Prostate gland (tissue), 2 donors: ENCODE results near the gene PALD1. TPM values are rescaled to one million over a fixed set of nuclear protein-coding genes. Genes with fewer than 3 reads are reported as not detected.

Experiments used
- DNase-seq: peaks from one replicate; pipeline ENCODE4 v3.0.0-alpha.2; 2019; ENCODE audit warnings: low spot score
- H3K27ac ChIP-seq, 2 donors: fragments of 200-600 bp; sonication (generic); 2 replicates each; pipeline ENCODE4 v1.5.1; 2017 to 2019
- H3K27me3 ChIP-seq: fragments of 200-600 bp; sonication (generic); replicated peaks from 2 replicates; pipeline ENCODE4 v1.5.1; 2019; ENCODE audit not compliant: insufficient read depth
- H3K36me3 ChIP-seq, 2 donors: fragments of 200-600 bp; sonication (generic); 1 replicate in 1 of 2; 2 replicates in 1 of 2; pipeline versions ENCODE4 v1.5.1 to v1.8.1; 2017 to 2019
- H3K4me1 ChIP-seq: fragments of 200-600 bp; sonication (generic); replicated peaks from 2 replicates; pipeline ENCODE4 v1.5.1; 2019
- H3K4me3 ChIP-seq, 2 donors: fragments of 200-600 bp; sonication (generic); 2 replicates each; pipeline ENCODE4 v1.5.1; 2017 to 2019
- H3K9me3 ChIP-seq: fragments of 200-600 bp; sonication (generic); 2 replicates; pipeline ENCODE4 v1.5.1; 2017
- POLR2A ChIP-seq: fragments of 450-650 bp; IDR thresholded peaks from one replicate; pipeline ENCODE4 v1.6.1; 2016; ENCODE audit warnings: antibody characterized with exemption, mild to moderate bottlenecking
- POLR2AphosphoS5 ChIP-seq: sonication (generic); formaldehyde crosslinking; IDR thresholded peaks from one replicate; pipeline ENCODE4 v1.6.1; 2017; ENCODE audit warnings: antibody characterized with exemption
- WGBS: methylation state at CpG from one replicate; pipeline ENCODE4 v1.1.5; 2018; 5-methylcytosine and 5-hydroxymethylcytosine counted together
- intact Hi-C: fragments of 100-400 bp; cut with DNase I; formaldehyde crosslinking; loops from one replicate; pipeline ENCODE4 v1.14.2; 2022
- total RNA-seq, 2 donors: library from RNA; depleted of rRNA; stranded (reverse); fragments of >200 nt; gene quantifications; one replicate each; pipeline ENCODE4 v1.1.0, GENCODE V29; 2016
- TF ChIP-seq, protein P1 (sequence below), 4 experiments: fragments of 200-600 bp in 2 of 4; fragments of 450-650 bp in 2 of 4; sonication (generic) in 2 of 4; IDR thresholded peaks; 1 replicate in 3 of 4; 2 replicates in 1 of 4; pipeline ENCODE4 v1.5.1; 2016 to 2019; ENCODE audit warnings: antibody characterized with exemption in 4 of 4, mild to moderate bottlenecking in 2 of 4, moderate library complexity in 2 of 4

Gene PALD1
- total RNA-seq, 2 donors from 2014 or later: 6.6 to 12.4 TPM

DNA sequence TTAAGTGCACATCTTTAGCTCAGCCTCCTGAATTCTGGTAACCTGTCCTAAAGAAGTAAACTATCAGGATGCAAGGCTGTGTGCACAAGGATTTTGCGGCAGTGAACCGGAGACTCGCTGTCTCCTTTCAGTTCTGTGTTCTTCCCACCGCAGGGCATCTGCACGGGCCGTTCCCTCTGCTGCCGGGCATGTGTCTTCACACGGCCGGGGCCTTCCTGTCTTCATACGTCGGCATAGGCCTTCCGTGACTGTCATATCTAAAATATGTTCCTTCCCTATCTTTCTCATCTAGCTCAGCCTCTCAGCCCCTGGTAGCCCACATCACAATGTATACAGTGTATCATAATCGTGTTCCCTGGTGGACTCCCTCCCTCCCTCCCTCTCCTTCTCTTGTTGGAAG lies 16.4 kb downstream of the PALD1 start:
- DNase-seq: no peak
- Histone ChIP-seq H3K4me3 (no peak overlapping the region), H3K9me3 (no peaks in the 10 kb centered on the region), H3K4me1 (no peaks in the 10 kb centered on the region), H3K27ac (no peak overlapping the region), H3K27me3 (no peaks in the 10 kb centered on the region), H3K36me3 (no peaks in the 10 kb centered on the region)
- TF ChIP-seq, protein P1, sequence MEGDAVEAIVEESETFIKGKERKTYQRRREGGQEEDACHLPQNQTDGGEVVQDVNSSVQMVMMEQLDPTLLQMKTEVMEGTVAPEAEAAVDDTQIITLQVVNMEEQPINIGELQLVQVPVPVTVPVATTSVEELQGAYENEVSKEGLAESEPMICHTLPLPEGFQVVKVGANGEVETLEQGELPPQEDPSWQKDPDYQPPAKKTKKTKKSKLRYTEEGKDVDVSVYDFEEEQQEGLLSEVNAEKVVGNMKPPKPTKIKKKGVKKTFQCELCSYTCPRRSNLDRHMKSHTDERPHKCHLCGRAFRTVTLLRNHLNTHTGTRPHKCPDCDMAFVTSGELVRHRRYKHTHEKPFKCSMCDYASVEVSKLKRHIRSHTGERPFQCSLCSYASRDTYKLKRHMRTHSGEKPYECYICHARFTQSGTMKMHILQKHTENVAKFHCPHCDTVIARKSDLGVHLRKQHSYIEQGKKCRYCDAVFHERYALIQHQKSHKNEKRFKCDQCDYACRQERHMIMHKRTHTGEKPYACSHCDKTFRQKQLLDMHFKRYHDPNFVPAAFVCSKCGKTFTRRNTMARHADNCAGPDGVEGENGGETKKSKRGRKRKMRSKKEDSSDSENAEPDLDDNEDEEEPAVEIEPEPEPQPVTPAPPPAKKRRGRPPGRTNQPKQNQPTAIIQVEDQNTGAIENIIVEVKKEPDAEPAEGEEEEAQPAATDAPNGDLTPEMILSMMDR (IDR thresholded peaks at IDR 0.05): no peak
- TF ChIP-seq POLR2AphosphoS5 (no peak), POLR2A (no peak)
- 49% methylated on average over 13 of the region's 13 CpGs for WGBS
- intact Hi-C loops: no loop called here

DNA sequence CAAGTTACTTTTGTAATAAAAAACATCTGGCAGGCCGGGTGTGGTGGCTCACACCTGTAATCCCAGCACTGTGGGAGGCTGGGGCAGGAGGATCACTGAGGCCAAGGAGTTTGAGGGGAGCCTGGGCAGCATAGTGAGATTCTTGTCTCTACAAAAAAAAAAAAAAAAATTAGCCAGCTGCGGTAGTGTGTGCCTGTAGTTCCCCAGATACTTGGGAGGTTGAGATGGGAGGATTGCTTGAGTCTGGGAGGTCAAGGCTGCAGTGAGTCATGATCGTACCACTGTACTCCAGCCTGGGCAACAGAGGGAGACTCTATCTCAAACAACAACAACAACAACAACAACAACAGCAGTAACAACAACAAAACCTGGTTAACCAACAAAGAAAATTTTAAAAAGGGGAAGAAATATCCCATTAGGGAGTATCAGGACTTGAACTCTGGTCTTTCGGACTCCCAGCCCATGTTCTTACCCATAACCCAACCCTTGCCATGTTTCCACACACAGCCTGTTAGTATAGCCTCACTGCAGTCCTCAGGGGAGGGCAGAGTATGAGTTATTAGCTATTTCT lies 17.2 kb downstream of the PALD1 start:
- H3K4me1 ChIP-seq: no peaks in the 10 kb centered on the region
- no peak overlapping the region for H3K4me3 ChIP-seq
- intact Hi-C loops: no loop called here
- H3K9me3 ChIP-seq: no peaks in the 10 kb centered on the region
- no peak for DNase-seq
- no peaks in the 10 kb centered on the region for H3K36me3 ChIP-seq
- TF ChIP-seq, protein P1 (IDR thresholded peaks at IDR 0.05): no peak
- no peaks in the 10 kb centered on the region for H3K27me3 ChIP-seq
- 99% methylated on average over 4 of the region's 4 CpGs for WGBS
- no peak overlapping the region for H3K27ac ChIP-seq

DNA sequence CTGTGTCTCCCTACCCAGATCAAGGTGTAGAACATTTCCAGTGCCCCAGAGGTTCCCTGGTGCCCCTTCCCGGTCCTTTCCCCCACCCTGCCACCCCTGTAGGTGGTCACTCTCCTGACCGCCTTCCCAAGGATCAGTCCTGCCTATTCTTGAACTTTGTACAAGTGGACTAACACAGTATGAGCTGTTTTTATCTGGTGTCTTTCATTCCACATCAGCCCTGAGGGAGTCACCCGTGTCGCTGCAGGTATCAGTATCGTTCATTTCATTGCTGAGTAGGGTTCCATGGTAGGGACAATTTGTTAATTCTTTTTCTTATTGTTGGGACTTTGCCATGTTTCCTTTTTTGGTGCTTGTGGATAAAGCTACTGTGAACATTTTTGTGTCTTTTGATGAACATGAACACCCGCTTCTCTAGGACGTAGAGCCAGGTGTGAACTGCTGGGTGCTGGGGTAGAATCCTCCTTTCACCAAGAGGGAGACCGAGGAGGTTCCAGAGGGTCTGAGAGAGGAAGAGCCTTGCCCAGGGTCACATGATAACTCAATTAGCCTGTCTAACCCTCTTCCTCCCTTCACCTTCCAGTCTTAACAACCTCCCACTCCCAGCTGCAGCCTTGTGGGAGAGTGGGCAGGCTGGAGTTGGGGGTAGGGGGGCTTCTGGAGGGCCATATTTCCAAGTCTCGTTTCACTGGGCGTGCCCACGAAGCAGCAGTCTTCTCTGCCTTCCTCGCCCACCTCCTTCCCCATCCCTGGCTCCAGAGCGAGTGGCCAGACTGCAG lies 18.0 kb downstream of the PALD1 start:
- no peaks in the 10 kb centered on the region for H3K4me1 ChIP-seq
- H3K27ac ChIP-seq: no peak overlapping the region
- TF ChIP-seq POLR2A (no peak), POLR2AphosphoS5 (no peak)
- TF ChIP-seq, protein P1 (IDR thresholded peaks at IDR 0.05): no peak
- intact Hi-C loops: no loop called here
- H3K4me3 ChIP-seq: no peak overlapping the region
- no peaks in the 10 kb centered on the region for H3K27me3 ChIP-seq
- no peak for DNase-seq
- WGBS: 79% methylated on average over 13 of the region's 13 CpGs
- no peaks in the 10 kb centered on the region for H3K9me3 ChIP-seq
- no peaks in the 10 kb centered on the region for H3K36me3 ChIP-seq

DNA sequence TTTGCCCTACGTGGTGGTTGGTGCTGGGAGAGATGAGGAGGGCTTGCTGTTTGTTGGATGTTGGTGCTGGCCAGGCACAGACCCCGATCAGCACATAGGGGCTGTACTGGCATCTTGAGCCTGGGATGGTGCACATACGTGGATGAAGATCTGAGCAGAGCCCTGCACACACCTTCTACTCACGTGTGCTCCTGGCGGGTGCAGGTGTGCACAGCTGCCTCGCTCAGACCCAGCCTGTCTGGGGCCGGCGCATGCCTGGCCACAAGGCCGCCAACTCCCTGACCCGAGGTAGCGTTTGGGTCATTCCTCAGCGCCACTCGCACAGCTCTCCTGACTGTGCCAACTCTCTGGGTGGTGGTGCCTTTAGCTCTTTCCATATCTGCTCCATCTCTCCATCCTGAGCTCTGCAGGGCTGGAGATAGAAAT lies 18.6 kb downstream of the PALD1 start:
- Histone ChIP-seq H3K4me3 (no peak overlapping the region), H3K27me3 (no peaks in the 10 kb centered on the region), H3K36me3 (no peaks in the 10 kb centered on the region), H3K9me3 (no peaks in the 10 kb centered on the region), H3K27ac (no peak overlapping the region), H3K4me1 (no peaks in the 10 kb centered on the region)
- WGBS: 89% methylated on average over 13 of the region's 13 CpGs
- DNase-seq: no peak
- TF ChIP-seq, protein P1 (IDR thresholded peaks at IDR 0.05): no peak
- no peak for TF ChIP-seq POLR2AphosphoS5
- TF ChIP-seq POLR2A: no peak
- intact Hi-C loops: no loop called here
